Measurements from ENCODE around the gene CDH22.

DNA sequence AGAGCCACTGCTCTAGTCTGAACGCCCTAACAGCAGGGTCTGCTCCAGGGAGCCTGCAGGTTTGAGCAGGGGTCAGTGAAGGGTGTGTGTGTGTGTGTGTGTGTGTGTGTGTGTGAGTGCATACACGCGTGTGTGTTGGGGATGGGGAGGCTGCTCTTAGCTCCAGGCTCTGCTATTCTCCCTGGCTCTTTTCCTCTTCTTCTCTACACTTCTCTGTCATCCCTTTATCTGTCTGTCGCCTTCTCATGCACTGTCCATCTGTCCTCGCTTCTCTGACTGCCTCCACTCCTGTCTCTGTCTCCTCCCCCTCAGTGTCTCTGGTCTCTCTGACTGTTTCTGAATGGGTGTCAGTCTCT, 3.4 kb upstream of the CDH22 start:
- TF ChIP-seq, protein P1, sequence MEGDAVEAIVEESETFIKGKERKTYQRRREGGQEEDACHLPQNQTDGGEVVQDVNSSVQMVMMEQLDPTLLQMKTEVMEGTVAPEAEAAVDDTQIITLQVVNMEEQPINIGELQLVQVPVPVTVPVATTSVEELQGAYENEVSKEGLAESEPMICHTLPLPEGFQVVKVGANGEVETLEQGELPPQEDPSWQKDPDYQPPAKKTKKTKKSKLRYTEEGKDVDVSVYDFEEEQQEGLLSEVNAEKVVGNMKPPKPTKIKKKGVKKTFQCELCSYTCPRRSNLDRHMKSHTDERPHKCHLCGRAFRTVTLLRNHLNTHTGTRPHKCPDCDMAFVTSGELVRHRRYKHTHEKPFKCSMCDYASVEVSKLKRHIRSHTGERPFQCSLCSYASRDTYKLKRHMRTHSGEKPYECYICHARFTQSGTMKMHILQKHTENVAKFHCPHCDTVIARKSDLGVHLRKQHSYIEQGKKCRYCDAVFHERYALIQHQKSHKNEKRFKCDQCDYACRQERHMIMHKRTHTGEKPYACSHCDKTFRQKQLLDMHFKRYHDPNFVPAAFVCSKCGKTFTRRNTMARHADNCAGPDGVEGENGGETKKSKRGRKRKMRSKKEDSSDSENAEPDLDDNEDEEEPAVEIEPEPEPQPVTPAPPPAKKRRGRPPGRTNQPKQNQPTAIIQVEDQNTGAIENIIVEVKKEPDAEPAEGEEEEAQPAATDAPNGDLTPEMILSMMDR (IDR thresholded peaks at IDR 0.05) = no peak
- TF ChIP-seq POLR2A (IDR thresholded peaks at IDR 0.05) = no peak

All from esophagus squamous epithelium (tissue), 4 donors.